Suprapubic skin (tissue), 4 donors: ENCODE data around the gene SLC25A43. TPM values are rescaled to one million over a fixed set of nuclear protein-coding genes. Genes with fewer than 3 reads are reported as not detected.

ENCODE experiments used
- DNase-seq, 2 donors: peaks; one replicate each; pipeline ENCODE4 v3.0.0-alpha.2; 2019; ENCODE audit warnings: low spot score in 2 of 2
- H3K27ac ChIP-seq: fragments of 200-600 bp; sonication (generic); one replicate; pipeline ENCODE4 v1.5.1; 2019
- H3K27me3 ChIP-seq: fragments of 200-600 bp; sonication (generic); one replicate; pipeline ENCODE4 v1.5.1; 2019
- H3K36me3 ChIP-seq: fragments of 200-600 bp; sonication (generic); one replicate; pipeline ENCODE4 v1.5.1; 2019
- H3K4me1 ChIP-seq: fragments of 200-600 bp; sonication (generic); one replicate; pipeline ENCODE4 v1.5.1; 2019
- H3K4me3 ChIP-seq: fragments of 200-600 bp; sonication (generic); one replicate; pipeline ENCODE4 v1.5.1; 2019; ENCODE audit warnings: mild to moderate bottlenecking
- H3K9me3 ChIP-seq: fragments of 200-600 bp; sonication (generic); one replicate; pipeline ENCODE4 v1.5.1; 2019
- EP300 ChIP-seq: sonication (generic); formaldehyde crosslinking; IDR thresholded peaks from one replicate; pipeline ENCODE4 v1.6.1; 2017; ENCODE audit warnings: antibody characterized with exemption
- POLR2A ChIP-seq, 2 donors: fragments of 450-650 bp; IDR thresholded peaks; one replicate each; pipeline ENCODE4 v1.6.1; 2017; ENCODE audit warnings: antibody characterized with exemption in 2 of 2, mild to moderate bottlenecking in 2 of 2, moderate library complexity in 2 of 2
- POLR2AphosphoS5 ChIP-seq, 3 donors: sonication (generic); formaldehyde crosslinking; IDR thresholded peaks; one replicate each; pipeline ENCODE4 v1.6.1; 2017; ENCODE audit warnings: antibody characterized with exemption in 3 of 3
- WGBS: methylation state at CpG from one replicate; pipeline ENCODE4 v1.1.5; 2018; 5-methylcytosine and 5-hydroxymethylcytosine counted together
- total RNA-seq, 4 donors: library from RNA; depleted of rRNA; stranded (reverse); fragments of >200 nt; gene quantifications; one replicate each; pipeline ENCODE4 v1.1.0, GENCODE V29; 2016
- TF ChIP-seq, protein P1 (sequence below), 2 donors: fragments of 200-600 bp in 1 of 2; fragments of 450-650 bp in 1 of 2; sonication (generic) in 1 of 2; IDR thresholded peaks; one replicate each; pipeline ENCODE4 v1.5.1; 2016 to 2019; ENCODE audit warnings: antibody characterized with exemption in 2 of 2, mild to moderate bottlenecking in 1 of 2, moderate library complexity in 1 of 2

Gene SLC25A43
- total RNA-seq, 4 donors from 2014 or later, result 17.9 to 33.0 (median 29.9) TPM

DNA sequence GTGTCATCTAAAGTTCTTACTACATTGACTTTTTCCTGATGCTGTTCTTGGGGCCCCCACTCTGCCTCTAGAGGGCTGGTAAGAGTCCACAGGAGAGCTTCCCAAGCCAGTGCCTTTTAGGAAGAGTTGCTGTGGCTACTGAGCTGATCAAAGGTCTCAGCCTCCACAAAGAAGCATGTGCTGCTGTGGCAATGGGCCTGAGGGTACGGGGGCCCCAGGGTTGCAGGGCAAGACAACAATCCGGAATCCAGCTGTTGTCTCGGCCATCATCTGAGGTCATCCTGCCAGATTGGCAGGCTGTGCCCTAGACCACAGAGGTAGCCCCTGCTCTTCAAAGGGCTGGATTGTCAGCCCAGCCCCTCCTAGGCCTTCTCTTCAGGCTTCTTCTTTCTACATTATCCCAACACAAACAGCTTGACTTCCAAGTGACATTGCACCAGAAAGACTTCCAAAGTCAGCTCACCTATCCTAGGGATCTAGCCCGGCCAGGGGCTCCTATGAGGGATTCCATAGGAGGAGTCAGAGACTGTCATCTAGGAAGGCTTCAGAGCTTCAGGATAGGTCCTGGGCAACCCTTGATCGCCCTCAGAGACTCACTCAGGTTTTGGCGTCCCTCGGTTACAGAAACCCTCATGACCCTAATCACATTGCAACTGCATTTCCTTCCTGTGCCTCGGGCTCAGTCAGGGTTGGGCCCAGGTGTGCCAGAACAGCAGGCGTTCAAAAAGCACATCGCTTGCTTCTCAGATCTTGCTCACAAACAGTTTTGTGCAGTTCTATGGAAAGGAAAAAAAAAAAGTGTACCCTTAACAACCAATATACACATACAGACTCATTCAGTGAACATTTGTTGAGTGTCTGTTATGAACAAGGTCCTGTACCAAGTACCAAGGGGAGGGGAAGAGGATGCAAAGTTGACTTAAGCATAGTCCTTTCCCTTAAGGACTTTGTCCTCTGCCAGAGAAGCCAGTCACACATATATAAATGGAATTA, 96.9 kb downstream of the SLC25A43 start:
- H3K36me3 ChIP-seq, result no peaks in the 10 kb centered on the region
- H3K27me3 ChIP-seq, result no peaks in the 10 kb centered on the region
- DNase-seq, result peak in 1 of 2 donors; percentile 18
- peak overlapping the region; percentile 84 for H3K27ac ChIP-seq
- H3K9me3 ChIP-seq, result no peaks in the 10 kb centered on the region
- H3K4me3 ChIP-seq, result no peak overlapping the region
- TF ChIP-seq, protein P1, sequence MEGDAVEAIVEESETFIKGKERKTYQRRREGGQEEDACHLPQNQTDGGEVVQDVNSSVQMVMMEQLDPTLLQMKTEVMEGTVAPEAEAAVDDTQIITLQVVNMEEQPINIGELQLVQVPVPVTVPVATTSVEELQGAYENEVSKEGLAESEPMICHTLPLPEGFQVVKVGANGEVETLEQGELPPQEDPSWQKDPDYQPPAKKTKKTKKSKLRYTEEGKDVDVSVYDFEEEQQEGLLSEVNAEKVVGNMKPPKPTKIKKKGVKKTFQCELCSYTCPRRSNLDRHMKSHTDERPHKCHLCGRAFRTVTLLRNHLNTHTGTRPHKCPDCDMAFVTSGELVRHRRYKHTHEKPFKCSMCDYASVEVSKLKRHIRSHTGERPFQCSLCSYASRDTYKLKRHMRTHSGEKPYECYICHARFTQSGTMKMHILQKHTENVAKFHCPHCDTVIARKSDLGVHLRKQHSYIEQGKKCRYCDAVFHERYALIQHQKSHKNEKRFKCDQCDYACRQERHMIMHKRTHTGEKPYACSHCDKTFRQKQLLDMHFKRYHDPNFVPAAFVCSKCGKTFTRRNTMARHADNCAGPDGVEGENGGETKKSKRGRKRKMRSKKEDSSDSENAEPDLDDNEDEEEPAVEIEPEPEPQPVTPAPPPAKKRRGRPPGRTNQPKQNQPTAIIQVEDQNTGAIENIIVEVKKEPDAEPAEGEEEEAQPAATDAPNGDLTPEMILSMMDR (IDR thresholded peaks at IDR 0.05), result no peak
- TF ChIP-seq EP300 (no peak), POLR2AphosphoS5 (IDR thresholded peaks at IDR 0.05) (no peak), POLR2A (IDR thresholded peaks at IDR 0.05) (no peak)
- 48% methylated on average over 7 of the region's 10 CpGs for WGBS
- H3K4me1 ChIP-seq, result peaks cover 12% of the 10 kb centered on the region

DNA sequence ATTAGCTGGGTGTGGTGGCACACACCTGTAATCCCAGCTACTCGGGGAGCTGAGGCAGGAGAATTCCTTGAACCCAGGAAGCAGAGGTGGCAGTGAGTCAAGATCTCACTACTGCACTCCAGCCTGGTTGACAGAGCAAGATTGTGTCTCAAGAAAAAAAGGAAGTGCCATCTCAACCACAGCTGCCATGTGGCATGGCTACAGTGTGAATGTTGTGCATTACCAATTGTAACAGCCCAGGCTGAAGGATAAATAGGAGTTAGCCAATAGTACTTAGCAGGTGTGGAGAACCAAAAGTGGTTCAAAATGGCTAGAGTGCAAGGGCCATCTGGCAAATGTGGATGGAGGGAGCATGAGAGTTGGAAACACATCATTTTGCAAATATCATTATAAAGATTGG, 98.0 kb downstream of the SLC25A43 start:
- DNase-seq, result no peak
- H3K36me3 ChIP-seq, result no peaks in the 10 kb centered on the region
- no peak overlapping the region for H3K27ac ChIP-seq
- H3K27me3 ChIP-seq, result no peaks in the 10 kb centered on the region
- WGBS, result 42% methylated on average over 1 of the region's 1 CpG
- TF ChIP-seq, protein P1 (IDR thresholded peaks at IDR 0.05), result no peak
- TF ChIP-seq POLR2A (IDR thresholded peaks at IDR 0.05) (no peak), POLR2AphosphoS5 (IDR thresholded peaks at IDR 0.05) (no peak), EP300 (no peak)
- H3K9me3 ChIP-seq, result no peaks in the 10 kb centered on the region
- no peak overlapping the region for H3K4me3 ChIP-seq
- H3K4me1 ChIP-seq, result peaks cover 12% of the 10 kb centered on the region

DNA sequence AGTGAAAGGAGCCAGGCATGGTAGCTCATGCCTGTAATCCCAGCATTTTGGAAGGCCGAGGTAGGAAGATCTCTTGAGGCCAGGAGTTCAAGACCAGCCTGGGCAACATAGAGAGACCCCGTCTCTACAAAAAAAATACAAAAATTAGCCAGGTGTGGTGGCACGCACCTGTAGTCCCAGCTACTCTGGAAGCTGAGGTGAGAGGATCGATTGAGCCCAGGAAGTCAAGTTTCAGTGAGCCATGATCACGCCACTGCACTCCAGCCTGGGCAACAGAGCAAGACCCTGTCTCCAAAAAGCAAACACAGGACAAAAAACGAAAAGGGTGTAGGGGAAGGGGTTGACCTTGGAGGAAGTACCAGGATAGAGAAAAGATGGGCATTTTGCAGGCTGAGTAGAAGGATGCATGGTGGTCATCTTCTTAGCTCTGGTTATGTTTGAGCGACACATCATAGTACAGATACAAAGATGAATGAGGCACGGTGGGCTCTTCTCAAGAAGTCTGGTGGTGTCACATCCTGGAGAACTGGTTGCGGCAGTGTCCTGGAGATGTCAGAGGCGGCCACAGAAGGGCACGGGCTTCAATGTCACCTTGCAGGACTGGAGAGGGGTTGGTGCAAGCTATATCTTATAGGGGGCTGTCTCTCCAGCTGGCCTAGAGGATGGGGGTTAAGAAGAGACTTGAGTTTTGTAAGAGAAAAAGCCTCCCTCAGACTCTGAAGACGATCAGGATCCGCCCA, 101.1 kb downstream of the SLC25A43 start:
- H3K4me3 ChIP-seq, result no peak overlapping the region
- H3K36me3 ChIP-seq, result no peaks in the 10 kb centered on the region
- no peak for DNase-seq
- no peaks in the 10 kb centered on the region for H3K27me3 ChIP-seq
- TF ChIP-seq, protein P1 (IDR thresholded peaks at IDR 0.05), result no peak
- TF ChIP-seq EP300 (no peak), POLR2AphosphoS5 (IDR thresholded peaks at IDR 0.05) (no peak), POLR2A (IDR thresholded peaks at IDR 0.05) (no peak)
- no peaks in the 10 kb centered on the region for H3K9me3 ChIP-seq
- 85% methylated on average over 13 of the region's 13 CpGs for WGBS
- H3K4me1 ChIP-seq, result peaks cover 24% of the 10 kb centered on the region
- peak overlapping the region; percentile 84 for H3K27ac ChIP-seq

DNA sequence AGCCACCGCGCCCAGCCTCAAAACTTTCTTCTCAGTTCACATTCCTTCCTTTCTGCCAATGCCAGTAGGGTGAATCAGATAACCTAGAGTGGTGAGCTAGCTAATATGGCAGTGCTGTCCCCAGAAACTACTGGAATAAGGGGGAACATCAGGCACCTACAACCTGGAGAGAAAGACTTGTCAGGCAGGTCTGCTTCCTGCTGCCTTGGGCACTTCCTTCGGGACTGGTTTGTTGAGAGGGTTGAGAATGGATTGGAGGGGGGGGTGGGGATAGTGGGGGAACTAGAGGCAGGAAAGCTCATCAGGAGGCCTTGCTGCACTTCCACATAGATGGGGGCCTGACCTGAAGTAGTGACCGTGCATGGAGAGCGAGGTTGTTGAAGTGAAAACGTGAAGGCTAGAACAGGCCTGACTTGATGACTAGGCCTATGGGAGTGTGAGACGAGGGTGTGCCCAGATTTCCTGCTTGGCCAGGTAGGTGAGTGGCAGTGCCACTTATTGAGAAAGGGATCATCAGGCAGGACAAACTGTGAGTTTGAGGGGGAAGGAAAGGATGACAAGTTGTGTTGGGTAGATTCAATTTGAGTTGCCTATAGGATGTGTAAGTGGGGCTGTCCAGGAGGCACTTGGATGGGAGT, 102.5 kb downstream of the SLC25A43 start:
- no peak overlapping the region for H3K4me3 ChIP-seq
- peak in 1 of 2 donors; percentile 45 for DNase-seq
- H3K27ac ChIP-seq, result peak overlapping the region; percentile 84
- H3K9me3 ChIP-seq, result no peaks in the 10 kb centered on the region
- TF ChIP-seq, protein P1 (IDR thresholded peaks at IDR 0.05), result no peak
- TF ChIP-seq EP300 (no peak), POLR2AphosphoS5 (IDR thresholded peaks at IDR 0.05) (peak in 1 of 3 donors; percentile 49), POLR2A (IDR thresholded peaks at IDR 0.05) (no peak)
- peaks cover 17% of the 10 kb centered on the region for H3K4me1 ChIP-seq
- 73% methylated on average over 7 of the region's 7 CpGs for WGBS
- no peaks in the 10 kb centered on the region for H3K27me3 ChIP-seq
- no peaks in the 10 kb centered on the region for H3K36me3 ChIP-seq
